Fibroblast of skin of back (primary cell): ENCODE data around the gene OR52J3. TPM values are rescaled to one million over a fixed set of nuclear protein-coding genes. Genes with fewer than 3 reads are reported as not detected.
"Not testable (repeated sequence)": the region's sequence is repeated elsewhere in the genome, so short reads cannot be mapped to it uniquely, and the experiment has no call there.

Experiments
- DNase-seq: peaks from one replicate; pipeline ENCODE4 v3.0.0-alpha.2; 2013
- polyA plus RNA-seq, 2 experiments: library from polyadenylated mRNA; unstranded; fragments of 120-200 nt; gene quantifications; one replicate each; pipeline ENCODE4 v1.2.1, GENCODE V29; 2013; ENCODE audit not compliant: insufficient read length in 2 of 2

The OR52J3 gene
- polyA plus RNA-seq (2013, experiment 1 of 2; ENCODE audit: insufficient read length), result not detected
- not detected for polyA plus RNA-seq (2013, experiment 2 of 2; ENCODE audit: insufficient read length)

GRCh38 chr11:5046226-5046625 lies at the start of gene OR52J3:
TSS of gene OR52J3 (plus strand) at chr11:5046526. CDS start at chr11:5046526, 0 bp downstream.
- DNase-seq, result no peak

DNA sequence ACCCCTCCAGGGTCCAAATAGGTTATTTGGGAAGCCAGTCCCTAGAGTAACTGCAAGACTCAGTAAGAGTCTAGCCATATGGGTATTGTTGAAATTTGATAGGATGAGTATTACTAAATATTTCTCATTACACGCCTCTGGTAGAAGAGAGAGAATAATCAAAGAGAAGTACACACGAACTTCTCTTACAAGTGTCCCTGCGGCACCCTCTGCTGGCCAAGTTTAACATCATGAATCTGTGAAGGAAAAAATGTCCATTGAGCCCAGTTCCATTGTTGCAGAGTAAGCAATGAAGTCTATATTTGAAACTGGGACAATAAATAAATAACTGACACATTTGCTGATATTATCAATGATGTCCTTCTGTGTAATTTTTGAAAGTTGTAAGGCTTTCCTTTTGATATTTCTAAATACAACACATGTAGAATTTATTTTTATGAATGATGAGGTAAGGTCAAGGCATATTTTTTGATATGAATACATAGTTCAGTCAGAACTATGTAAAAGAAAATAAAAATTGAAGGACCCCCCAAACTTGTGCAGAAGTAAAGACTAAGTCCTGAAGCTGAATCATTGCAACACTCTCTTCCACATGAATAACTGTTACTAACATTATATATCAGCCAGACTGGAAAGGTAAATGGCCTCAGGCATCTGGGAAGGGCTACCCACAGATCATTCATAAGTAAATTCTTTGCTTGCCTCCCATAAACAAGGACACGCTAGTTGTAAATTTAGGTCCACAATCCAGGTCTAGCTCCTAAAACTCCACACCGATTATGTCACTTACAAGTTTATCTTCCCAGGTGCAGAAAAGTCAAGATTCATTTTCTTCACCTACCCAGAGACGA lies 41.7 kb upstream of the OR52J3 start:
- peak; percentile 54 for DNase-seq

DNA sequence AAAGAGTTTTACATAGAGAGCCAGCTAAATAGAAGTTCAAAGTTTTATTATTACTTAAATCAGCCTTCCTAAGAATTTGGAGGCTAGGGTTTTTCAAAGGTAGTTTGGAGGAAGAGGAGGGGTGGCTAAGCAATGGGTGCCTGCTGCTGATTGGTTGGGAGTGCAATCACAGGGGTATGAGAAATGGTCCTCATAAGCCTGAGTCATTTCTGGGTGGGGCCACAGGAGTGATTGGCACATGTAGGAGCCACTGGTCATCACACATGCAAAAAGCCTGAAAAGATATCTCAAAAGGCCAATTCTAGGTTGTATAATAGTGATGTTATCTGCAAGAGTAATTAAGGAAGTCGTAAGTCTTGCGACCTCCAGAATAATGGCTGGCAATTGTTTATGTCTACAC lies 38.8 kb upstream of the OR52J3 start:
- peak; percentile 2 for DNase-seq

- no peak for DNase-seq
Observed at GRCh38 chr11:5011254-5011653, 35.1 kb upstream of the OR52J3 start.

GRCh38 chr11:5013012-5013411 lies 33.3 kb upstream of the OR52J3 start:
- DNase-seq, result no peak

- no peak for DNase-seq
Observed at GRCh38 chr11:5021996-5022395, 24.3 kb upstream of the OR52J3 start.

DNA sequence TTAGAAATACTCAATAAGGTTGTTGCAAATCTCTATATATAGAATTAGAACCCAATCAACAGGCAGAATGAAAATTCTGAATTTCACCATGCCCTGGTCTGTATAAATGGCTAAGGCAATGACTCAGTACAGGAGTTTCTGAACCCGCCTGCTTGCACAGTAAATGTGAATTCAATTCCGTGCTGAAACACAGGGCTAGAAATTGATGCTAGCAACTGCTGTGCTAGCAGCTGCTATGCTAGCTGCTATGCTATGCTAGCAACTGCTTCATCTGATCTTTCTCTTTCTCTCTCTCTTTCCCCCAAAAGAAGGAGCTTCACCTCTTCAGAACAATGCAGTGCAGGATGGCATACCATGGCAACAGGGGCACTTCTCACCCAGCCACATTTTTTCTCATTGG lies 9.7 kb upstream of the OR52J3 start:
- DNase-seq, result no peak

- no peak for DNase-seq
Observed at GRCh38 chr11:5037926-5038325, 8.4 kb upstream of the OR52J3 start.

- no peak for DNase-seq
Observed at GRCh38 chr11:5038341-5038740, 8.0 kb upstream of the OR52J3 start.

- DNase-seq, result no peak
Observed at GRCh38 chr11:5040876-5041275, 5.5 kb upstream of the OR52J3 start.

DNA sequence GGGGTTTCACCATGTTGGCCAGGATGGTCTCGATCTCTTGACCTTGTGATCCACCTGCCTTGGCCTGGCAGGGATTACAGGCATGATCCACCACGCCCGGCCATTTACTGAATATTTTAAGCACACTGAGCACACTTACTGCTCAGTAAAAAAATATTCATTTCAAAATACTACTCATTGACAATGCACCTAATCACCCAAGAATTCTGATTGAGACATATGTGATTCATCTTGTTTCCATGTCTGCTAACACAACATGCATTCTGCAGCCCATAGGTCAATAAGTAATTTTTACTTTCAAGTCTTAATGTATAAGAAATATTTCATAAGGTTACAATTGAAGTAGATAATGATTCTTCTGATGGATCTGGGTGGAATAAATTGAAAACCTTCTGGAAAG lies 4.2 kb upstream of the OR52J3 start:
- DNase-seq, result no peak

- DNase-seq, result peak; percentile 36
Observed at GRCh38 chr11:5043380-5043779, 2.9 kb upstream of the OR52J3 start.

GRCh38 chr11:5046754-5047330 lies 516 bp downstream of the OR52J3 start:
- no peak for DNase-seq

- DNase-seq, result not testable (repeated sequence)
Observed at GRCh38 chr11:5058679-5059078, 12.4 kb downstream of the OR52J3 start.

DNA sequence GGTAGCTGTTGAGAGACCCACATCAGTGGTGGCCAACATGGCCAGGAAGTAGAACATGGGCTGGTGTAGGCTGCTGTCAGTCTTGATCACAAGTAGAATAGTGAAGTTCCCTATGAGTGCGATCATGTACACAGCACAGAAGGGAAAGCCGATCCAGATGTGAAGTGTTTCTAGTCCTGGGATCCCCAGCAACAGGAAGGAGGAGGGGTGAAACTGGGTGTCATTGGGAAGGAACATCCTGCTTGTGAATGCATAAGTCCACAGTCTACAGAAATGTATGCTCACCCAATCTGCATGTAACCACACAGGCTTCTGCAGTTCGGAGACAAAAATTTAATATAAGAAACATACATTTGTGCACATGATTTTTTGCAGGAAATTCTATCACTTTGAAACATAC lies 13.1 kb downstream of the OR52J3 start, which contains the start of gene OR52E2:
Gene OR52E2 (minus strand): TSS at position 237 of the 400 bp plus-strand sequence. CDS start 0 bp downstream, at position 237.
- DNase-seq, result no peak

DNA sequence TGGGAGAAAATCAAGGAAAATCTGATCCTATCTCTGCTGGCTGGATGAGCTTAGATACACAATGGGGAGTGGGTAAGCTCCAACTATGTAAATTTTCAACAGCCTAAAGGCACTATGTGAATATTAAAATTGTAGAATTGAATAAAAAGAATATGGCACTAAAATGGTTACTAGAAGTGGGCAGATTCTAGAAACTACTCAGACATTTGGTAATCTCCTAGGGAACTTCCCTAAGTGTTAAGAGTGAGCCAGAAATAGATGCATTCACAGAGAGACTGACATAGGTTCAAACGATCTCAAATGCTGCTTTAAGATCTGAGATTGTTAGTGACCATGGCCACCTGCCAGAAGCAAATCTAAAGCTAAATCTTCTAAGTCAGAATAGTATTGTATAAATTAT lies 18.7 kb downstream of the OR52J3 start:
- no peak for DNase-seq

- no peak for DNase-seq
Observed at GRCh38 chr11:5069272-5069671, 22.9 kb downstream of the OR52J3 start, which contains the start of gene OR52E1. TSS of gene OR52E1 (plus strand) at chr11:5069572.

- no peak for DNase-seq
Observed at GRCh38 chr11:5071799-5072198, 25.5 kb downstream of the OR52J3 start.

DNA sequence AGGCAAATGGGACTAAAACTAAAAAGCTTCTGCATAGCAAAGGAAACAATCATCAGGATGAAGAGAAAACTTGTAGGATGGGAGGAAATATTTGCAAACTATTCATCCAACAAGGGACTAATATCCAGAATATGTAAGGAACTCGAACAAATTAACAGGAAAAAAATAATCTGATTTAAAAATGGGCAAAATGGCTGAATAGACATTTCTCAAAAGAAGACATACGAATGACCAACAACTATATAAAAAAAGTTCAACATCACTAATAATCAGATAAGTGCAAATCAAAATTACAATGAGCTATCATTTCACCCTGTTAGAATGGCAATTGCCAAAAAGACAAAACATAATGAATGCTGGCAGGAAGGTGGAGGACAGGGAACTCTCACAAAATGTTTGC lies 35.1 kb downstream of the OR52J3 start:
- no peak for DNase-seq

- DNase-seq, result no peak
Observed at GRCh38 chr11:5083602-5084001, 37.3 kb downstream of the OR52J3 start.

GRCh38 chr11:5088556-5088955 lies 42.2 kb downstream of the OR52J3 start:
- DNase-seq, result no peak

DNA sequence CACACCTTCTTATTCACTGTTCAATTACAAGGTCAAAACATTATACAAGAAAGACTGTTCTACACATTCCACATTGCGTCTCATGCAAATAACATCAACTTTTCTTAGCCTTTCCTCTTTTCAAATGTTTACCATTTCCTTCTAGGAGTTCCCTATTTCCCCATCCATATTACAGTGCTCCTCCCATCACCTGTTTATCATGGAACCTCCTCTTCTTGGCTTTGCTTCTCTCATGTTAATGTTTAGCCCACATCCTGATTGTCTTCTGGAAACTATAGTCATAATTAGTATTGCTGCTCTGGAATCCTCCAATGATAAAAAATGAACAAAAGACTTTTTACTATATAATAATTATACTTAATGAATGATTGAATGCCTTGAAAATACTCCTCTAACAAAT lies 44.3 kb downstream of the OR52J3 start:
- DNase-seq, result no peak

- no peak for DNase-seq
Observed at GRCh38 chr11:5092821-5093585, 46.7 kb downstream of the OR52J3 start.
